Stimulated activated CD8-positive, alpha-beta memory T cell treated with anti-CD3 and anti-CD28 coated beads, Interleukin-15, amount 100 ng/mL, for 48 hours (primary cell): ENCODE measurements around the gene NT5E.
A peak's percentile ranks its signal among the peaks of the same experiment; 100 is the strongest.

Experiments
- DNase-seq, 2 donors: peaks; one replicate each; pipeline ENCODE4 v3.0.0-alpha.2; 2020; ENCODE audit warnings: low read depth in 2 of 2

The NT5E gene

DNA sequence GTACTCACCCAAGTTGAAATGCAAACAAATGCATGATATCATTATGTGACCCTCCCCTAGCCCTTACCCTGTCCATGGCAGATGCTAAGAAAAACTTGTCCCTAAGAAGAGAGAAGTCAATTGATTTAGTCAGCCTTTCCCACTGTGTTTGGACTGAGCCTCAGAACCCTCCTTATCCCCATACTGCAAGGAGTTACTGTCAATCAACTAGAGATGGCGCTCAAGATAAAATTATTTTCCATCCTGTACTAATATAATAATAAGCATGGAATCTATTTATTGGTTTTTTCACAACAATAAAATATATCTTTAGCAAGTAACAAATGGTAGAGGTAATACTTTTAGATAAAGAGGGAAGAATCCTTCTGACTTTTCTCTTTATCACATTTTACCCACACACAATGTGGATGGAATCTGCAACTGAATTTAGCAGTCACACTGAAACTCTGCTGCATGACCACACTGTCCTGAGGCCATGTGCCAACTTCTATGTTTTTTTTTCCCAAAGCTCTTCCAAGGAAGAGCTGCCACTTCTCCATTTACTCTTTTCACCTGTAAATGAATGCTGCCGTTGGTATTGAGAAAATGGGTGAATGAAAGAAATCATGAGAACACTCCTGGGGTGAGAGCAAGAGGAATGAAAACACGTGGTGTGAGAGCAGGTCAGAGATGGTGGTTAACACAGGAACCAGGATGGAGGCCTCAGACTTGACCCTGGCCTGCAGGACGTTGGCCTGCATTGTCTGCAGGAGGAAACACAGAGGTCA, 10.5 kb downstream of the NT5E start:
- no peak for DNase-seq

DNA sequence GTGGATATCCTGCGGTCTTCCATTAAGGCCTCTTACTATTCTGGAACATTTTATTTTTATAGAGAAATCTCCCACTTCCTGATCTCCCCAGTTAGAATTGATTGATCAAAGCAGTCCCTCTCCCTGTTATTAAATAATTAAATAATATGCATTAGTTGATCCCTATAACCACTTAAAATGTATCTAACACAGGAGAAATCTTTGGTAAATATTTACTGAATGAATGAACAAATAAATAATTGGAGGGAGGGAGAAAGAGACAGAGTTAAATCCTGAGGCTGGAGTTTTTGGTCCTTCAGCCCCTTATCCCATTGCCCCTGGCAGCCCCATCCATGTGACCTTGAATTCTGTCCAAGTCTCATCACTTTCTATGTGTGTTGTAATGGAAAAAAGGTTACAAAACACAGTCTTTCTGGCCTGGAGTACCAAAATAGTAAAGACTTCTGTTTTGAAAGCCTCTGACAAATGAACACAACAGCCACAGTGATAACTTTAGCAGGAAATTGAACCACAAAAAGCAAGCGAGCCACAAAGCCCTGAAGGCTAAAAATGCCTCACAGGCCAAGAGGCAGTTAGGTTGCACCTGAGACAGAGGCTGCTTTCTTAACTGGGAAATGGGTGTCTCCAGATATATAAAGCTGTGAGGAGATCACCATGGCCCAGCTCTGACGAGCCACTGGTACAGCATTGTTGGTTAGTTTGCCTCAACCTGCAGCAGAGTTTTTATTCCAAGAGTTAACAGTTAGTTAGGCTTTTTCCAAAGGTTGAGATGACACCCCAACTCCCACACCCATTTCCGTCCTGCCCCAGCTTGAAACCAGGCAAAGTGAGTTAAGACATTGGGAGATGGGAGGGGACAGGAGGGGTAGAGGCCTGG, 11.3 kb downstream of the NT5E start:
- DNase-seq: peak; percentile 37 to 50

DNA sequence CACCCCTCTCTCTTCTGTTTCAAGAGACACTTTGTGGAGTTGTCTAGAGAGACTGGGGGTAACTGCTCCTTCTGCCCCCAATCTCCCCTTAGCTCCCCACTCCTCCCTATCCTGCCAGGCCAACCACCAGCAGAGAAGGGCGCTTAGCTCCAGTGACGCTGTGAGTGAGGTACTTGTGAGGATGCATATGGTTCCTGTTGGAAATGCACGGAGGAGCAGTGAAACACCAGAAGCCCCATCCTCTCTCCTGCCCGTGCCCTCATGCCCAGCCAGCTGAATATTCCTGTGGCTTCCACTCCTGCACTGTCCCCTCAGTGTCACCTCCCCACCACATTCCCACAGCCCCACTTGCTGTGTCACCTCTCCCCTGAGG, 11.9 kb downstream of the NT5E start:
- DNase-seq: no peak

DNA sequence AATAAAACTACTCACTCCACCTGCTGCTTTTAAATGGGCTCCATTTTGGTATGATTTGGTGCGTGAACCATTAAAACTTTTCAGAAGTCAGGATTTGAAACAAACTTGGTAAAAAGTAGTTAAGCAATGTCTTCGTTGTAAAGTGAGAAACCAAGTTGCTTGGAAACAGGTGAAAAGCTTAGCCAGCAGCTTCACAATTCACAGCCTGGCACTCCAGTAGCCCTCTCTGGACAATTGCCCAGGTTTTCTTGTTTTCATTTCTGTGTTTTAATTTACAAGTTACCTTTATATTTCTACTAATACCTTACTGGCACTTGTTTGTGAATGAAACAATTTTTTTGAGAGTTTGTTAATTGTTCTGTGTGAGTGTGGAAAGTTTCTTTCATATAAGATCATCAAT, 12.8 kb downstream of the NT5E start:
- DNase-seq: no peak

DNA sequence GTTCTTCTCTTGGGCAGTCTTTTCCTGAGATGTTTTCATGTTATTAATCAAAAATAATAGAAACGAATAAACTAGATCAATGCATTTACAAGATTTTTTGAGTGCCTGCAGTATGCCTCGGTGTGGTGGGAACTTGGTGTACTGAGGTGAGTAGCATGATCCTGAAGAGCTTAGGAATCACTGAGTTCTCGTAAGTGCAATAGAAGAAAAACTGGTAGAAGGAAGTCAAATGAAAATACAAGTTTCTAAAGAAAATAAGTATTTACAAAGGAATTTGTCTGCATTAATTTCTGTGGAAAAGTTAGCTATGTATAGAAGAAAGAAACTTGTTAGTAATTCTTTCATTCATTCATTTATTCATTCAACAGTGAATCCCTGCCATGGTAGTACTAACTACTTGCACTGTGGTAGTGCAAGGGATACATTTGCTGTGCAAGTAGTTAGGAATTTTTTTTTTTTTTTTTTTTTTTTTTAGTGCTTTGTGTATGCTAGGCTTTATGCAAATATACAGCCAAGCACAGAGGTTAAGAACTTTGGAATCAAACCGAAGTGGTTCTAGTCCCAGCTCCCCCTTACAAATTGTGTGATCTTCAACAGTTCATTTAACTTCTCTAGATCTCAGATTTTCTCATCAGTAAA, 13.9 kb downstream of the NT5E start:
- no peak for DNase-seq

DNA sequence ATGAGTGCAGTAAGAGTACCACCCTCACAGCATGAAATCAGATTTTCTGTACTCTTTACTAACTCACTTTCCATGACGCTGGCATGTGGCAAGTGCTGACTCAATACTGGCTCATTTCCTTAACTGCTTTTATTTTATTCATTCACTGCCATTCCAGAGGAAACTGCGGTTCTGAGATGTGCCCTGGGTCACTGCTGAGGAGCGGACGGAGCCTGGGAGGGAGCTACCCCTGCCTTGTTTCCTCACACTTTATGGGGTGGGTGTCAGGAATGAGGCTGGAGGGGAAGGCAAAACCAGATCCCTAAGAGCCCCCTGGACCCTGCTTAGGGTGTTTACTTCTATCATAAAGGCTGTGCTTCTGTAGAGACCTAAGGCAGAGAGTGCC, 14.4 kb downstream of the NT5E start:
- DNase-seq: peak; percentile 40 to 42

DNA sequence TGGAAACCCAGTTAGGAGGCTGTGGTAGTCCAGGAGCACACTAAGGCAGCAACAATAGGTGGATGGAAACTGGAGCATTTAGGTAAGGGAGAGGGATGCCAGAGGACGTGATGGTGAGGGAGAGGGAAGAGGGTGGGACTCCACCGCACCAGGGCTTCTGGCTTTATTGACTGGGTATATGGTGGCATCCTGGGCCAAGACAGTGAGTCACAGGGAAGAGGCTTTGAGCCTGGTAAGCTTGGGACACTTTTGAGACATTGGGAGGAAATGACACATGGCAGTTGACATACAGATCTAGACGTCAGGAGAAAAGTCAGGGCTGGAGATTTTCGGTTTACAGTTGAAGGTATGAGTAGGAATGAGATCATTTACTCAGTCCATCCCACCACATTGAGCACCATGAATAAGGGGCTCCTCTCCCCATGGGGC, 14.9 kb downstream of the NT5E start:
- DNase-seq: peak; percentile 36 to 48

DNA sequence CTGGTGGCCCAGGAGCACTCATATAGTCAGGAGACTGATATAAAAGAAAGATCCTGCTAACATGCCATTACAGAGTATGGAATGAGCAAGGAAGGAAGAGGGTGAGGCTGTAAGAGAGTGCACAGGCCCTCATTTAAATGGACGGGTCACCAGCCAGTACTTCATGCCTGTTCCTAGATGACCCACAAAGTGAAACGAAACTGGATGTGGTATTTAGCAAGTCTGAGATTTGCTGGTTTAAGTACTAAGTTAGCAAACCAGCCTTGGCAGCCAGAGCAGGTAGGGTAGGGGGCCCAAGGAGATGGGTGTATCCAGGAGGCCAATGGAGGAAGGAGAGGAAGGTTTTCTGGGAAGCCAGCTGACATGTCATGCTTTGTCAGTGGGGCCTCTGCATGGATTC, 15.9 kb downstream of the NT5E start:
- no peak for DNase-seq

DNA sequence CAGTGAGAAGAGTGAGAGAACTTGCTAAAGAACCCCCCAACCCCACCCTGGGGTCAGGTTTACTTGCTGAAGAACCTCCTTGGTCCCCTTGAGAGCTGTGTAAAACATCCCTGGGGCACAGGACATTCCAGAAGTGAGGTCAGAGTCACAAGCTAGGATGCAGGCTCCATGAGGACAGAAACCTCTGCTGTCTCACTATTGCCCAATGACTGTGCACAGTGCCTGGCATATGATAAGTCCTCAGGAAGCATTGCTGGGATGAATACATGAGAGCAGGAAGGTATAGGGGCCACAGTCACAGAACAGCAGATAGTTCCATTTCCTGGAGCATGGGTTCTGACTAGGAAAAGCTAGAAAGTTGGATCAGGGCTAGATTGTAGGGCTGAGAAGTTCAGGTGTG, 18.4 kb downstream of the NT5E start:
- DNase-seq: no peak

DNA sequence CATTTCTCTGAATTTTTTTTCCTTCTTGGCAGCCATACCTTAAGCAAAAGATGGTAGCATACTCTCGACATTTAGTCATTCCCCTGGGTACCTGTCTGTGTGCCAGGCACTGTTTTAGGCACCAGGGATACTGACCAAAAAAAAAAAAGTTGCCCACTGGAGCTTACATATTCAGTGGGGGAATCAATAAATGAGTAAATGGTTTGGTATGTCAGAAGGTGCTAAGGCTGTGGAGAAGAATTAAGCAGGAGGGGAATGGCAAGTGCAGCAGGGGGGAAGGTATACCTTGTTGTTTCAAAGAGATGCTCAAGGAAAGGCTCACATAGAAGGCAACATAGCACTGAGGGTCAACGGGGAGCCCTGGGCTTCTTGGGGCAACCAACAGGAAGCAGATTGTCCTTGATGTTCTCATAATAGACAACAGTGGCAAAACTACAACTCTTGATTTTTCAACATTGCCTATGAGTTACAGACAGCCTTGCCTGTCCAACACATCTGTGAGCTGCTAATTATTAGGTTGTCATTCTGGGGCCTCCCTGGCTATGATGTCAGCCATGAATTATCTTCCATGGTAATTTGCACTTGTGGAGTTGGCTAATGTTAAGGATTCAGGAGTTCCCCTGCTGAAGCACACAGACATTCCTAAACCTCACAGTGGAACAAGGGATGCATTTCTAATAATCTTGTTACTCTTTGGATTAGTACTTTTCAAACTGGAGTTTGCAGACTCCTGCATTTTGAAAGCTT, 19.6 kb downstream of the NT5E start:
- DNase-seq: no peak

DNA sequence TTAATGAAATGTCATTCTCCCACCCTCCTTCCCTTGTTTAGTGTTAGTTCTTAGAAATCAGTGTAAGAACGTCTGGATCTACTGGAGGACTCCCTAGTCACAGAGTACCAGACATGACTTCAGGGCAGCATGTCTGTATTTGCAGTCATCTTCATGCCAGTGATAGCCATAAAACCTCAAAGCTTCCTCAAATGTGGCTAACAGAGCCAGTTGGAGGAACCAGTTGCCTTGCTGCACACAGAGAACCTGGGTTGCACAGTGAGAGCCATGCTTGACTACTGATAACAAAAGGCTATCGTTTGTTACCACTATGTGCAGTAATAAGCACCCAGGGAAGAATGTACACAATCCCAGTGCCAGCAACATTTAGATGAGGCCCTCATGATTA, 20.1 kb downstream of the NT5E start:
- DNase-seq: no peak

DNA sequence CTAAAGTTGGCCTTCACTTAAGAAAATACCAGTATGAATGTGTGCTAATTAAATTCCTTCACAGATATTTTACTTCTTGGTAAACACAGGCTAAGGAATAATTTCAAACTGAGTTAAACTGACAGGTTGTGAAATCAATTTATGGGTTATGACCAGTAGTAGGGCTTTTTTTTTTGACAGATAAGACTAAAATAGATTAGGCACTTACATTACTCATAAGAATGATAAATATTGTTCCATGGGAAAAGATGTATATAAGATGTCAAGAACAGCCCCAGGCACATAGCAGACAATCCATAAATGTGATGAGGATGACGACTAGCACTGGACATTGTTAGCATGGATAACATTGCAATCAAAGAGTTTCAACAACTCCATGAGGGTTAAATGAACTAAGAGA, 22.9 kb downstream of the NT5E start:
- no peak for DNase-seq

DNA sequence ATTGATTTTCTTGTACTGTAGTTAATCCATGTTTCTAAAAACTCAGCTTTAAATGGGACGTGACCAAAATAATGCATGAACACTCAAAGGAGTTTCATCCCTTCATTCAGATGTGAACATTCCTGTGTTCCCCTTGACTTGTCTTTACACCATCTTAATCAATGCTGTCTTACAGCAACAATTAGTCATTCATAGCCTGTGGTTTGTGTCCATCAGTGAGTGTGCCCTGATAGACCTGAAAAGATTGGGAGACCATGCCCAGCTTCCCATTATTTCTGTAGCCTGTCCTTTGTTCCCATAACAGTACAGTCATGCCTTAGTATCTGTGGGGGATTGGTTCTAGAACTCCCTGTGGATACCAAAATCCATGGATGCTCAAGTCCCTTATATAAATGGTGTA, 23.9 kb downstream of the NT5E start:
- DNase-seq: no peak

DNA sequence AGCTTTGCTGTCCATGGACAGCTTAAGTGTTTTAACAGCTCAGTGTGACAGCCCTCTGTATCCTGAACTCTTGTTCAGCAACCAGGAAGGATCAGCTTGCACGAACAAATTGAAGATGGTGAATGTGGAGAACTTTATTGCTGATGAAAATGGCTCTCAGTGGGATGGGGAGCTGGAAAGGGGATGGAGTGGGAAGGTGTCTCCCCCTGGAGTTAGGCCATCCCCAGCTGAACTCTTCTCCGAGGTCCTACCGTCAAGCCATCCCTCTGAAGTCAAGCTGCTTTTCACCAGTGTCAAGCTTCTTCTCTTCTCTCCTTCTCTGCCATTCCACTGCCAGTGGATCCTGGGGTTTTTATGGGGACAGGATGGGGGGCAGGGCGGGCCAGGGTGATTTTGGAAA, 26.6 kb downstream of the NT5E start:
- DNase-seq: no peak

DNA sequence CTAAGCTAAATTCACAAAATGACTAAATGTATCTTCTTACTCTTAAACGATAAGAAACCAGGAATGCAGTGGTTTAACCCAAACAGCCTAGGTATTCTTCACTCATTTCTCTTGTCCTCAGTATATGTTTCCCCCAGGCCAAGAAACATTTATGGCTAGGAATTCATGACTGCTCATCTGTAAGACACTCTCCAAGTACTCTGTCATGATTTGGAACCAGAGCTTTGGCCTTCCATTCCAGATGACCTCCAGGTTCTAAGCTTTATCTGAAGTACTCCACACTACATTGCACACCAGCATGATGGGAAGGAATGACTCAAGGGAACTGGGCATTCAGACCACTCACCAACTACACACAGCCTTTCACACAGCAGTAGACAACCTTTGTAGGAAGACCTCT, 29.3 kb downstream of the NT5E start:
- no peak for DNase-seq

DNA sequence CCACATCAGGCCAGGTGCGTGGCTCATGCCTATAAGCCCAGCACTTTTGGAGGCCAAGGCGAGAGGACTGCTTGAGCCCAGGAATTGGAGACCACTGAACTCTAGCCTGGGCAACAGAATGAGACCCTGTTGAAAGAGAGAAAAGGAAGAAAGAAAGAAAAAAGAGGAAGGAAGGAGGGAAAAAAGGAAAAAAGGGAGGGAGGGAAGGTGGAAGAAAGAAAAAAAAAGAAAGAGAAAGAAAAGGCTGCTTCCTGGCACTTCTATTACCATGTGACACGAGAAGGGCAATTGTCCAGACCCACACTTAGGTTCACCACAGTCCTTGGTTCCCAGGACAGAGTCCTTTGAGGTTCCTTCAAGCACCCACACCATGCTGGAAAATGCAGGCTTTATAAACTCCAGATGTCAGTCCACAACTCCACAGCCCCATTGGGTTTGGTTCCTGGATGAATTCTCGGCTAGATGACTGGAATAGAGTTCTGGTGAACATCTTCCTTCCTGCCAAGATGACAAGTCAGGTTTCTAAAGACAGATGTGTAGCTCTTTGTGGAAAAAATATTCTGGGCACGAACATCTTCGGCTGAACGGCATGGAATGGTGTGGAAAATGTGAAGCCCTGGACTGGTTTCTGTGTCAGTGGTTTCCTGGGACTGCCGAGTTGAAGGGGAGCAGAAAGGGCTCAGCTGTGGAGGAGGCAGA, 32.5 kb downstream of the NT5E start:
- no peak for DNase-seq

DNA sequence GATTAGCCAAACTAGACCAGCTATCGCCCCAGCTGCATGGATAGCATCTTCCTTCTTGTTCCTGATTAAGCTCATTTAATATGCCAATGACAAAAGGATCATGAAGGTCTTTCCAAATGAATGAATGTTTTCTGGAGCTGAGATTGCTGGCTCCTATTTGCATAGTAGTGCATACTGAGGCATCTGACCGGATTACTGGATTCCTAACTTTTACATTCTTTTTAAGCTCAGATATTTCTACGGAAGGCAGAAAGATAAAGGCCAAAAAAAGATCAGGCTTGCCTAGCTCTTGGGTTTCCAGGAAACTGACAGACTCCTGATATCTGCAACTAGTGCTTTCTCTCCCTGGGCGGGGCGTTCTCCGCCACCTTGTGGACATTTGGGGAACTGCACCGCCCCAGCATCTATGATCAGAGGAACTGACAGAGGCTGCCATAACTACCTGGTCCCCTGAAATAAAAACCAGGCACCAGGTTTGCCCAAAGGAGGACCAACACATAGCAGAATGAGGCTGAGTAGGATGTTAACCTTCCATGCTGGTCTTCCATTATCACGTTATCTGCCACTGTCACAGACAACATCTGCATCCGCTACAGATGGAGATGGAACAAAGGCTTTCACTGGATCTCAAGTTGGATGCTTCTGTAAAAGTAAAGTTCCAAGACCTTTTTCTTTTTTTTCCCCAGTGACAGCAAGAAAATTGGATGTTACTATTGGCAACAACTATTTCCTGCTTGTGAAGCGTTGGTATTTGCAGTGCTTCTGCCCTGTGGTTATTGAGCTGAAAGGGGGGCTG, 33.2 kb downstream of the NT5E start:
- peak; percentile 62 to 69 for DNase-seq

DNA sequence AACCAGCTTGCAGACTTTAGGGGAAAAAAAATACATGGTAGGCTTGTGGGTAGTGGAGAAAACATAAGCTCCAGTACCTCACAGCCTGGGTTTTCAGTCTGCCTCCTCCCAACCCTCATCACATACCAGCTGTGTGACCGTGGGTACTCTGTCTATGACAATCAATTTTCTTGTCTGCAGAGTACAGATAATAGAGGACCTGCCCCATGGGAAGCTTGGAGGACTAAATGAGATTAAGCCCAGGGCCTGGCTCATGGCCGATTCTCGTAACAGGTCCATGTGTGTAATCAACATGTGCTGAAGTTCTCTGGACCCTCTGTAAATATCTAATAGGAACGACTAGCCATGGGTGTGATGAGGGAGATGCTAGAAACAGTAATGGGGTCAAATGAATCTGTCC, 34.0 kb downstream of the NT5E start:
- DNase-seq: no peak

DNA sequence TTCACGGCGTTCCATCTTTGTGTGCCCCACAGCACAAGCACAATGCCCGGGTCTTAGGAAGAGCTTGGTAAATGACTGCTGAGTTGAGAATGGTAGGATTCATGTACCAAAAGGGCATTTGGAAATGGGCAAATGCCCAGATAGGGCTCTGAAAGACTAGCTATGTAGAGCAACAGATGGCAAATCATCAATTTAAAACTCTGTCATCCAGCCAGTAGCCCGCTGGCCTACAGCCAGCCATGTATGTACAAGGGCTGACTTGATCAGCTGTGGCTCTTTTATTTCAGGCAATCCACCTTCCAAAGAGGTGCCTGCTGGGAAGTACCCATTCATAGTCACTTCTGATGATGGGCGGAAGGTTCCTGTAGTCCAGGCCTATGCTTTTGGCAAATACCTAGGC, 35.1 kb downstream of the NT5E start:
- no peak for DNase-seq

DNA sequence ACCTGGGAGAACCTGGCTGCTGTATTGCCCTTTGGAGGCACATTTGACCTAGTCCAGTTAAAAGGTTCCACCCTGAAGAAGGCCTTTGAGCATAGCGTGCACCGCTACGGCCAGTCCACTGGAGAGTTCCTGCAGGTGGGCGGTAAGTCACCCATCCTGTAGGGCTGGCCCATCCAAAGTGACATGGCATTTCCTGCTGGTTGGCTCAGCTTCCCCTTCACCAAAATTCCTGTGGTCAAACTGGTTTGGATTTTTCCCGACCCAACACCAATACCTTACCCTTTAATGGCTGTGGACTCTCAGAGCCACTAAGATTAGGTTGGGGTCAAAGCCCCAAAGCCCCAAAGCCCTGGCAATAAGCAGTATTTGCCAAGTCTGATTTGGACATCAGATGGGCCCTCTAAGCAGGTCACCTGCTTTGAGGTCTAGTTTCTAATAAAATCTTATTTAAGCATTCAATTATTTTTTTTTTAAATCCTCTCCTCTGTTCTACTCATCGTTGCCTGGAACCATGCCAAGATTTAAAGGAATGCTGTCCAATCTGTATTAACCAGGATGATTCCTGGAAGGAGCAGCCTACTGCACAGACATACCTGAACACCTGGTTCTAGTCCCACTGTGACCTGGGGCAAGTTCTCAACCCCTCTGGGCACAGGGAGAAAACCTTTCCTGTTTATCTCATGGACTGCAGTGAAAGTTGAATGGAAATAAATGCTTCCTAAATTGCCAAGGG, 40.8 kb downstream of the NT5E start:
- no peak for DNase-seq
